ENCODE results near the gene RBM26. TPM values are rescaled to one million over a fixed set of nuclear protein-coding genes. Genes with fewer than 3 reads are reported as not detected.
A peak's percentile ranks its signal among the peaks of the same experiment; 100 is the strongest.

Gene RBM26
- polyA plus RNA-seq, 3 donors: 3.5 to 25.3 (median 5.0) TPM

- no peak overlapping the region for H3K9ac ChIP-seq (ENCODE audit: insufficient read depth, low read length, poor library complexity, severe bottlenecking)
Measured at GRCh38 chr13:79451500-79451962, 45.5 kb upstream of the RBM26 start.

GRCh38 chr13:79450110-79450509 is 44.1 kb upstream of the RBM26 start:
- Mint-ChIP-seq H3K4me3 (no peak overlapping the region), H3K36me3 (no peaks in the 10 kb centered on the region), H3K4me1 (peaks cover 4% of the 10 kb centered on the region), H3K27ac (no peak overlapping the region), H3K9me3 (peaks cover 0 to 6% (median 5%) of the 10 kb centered on the region in 7 donors), H3K27me3 (ENCODE audit: low read depth in 3 of 3) (peaks cover 16 to 29% (median 20%) of the 10 kb centered on the region in 3 donors)
- no peak for DNase-seq
- TF ChIP-seq, protein P1, sequence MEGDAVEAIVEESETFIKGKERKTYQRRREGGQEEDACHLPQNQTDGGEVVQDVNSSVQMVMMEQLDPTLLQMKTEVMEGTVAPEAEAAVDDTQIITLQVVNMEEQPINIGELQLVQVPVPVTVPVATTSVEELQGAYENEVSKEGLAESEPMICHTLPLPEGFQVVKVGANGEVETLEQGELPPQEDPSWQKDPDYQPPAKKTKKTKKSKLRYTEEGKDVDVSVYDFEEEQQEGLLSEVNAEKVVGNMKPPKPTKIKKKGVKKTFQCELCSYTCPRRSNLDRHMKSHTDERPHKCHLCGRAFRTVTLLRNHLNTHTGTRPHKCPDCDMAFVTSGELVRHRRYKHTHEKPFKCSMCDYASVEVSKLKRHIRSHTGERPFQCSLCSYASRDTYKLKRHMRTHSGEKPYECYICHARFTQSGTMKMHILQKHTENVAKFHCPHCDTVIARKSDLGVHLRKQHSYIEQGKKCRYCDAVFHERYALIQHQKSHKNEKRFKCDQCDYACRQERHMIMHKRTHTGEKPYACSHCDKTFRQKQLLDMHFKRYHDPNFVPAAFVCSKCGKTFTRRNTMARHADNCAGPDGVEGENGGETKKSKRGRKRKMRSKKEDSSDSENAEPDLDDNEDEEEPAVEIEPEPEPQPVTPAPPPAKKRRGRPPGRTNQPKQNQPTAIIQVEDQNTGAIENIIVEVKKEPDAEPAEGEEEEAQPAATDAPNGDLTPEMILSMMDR (IDR thresholded peaks at IDR 0.05): no peak
- WGBS (ENCODE audit: insufficient coverage): no CpG with 5 or more reads among the region's 4 CpGs
- H3K27me3 ChIP-seq (ENCODE audit: control insufficient read depth in 2 of 2, insufficient read depth in 2 of 2, low read length in 2 of 2): peaks cover 9 to 28% of the 10 kb centered on the region in 2 donors
- no peaks in the 10 kb centered on the region for H3K36me3 ChIP-seq (replicated peaks in 1 of 2; ENCODE audit: control insufficient read depth in 1 of 2, insufficient read depth in 2 of 2, low read length in 2 of 2)
- no peak overlapping the region for H3K4me3 ChIP-seq (replicated peaks in 1 of 3; ENCODE audit: low read depth in 2 of 3, low read length in 3 of 3)
- H4K20me1 ChIP-seq (ENCODE audit: insufficient read depth, low read length): no peaks in the 10 kb centered on the region
- H3K9ac ChIP-seq (ENCODE audit: insufficient read depth, low read length, poor library complexity, severe bottlenecking): no peak overlapping the region
- H3K79me2 ChIP-seq (ENCODE audit: insufficient read depth, low read length): no peaks in the 10 kb centered on the region
- H2AFZ ChIP-seq (ENCODE audit: insufficient read depth, low read depth, low read length, poor library complexity, severe bottlenecking): no peak overlapping the region
- no peak overlapping the region for H3K27ac ChIP-seq (ENCODE audit: low read depth in 1 of 2, low read length in 2 of 2)
- no peaks in the 10 kb centered on the region for H3K4me1 ChIP-seq (ENCODE audit: control insufficient read depth in 1 of 2, insufficient read depth in 2 of 2, low read length in 2 of 2)
- no peak overlapping the region for H3K4me2 ChIP-seq (replicated peaks; ENCODE audit: extremely low read depth, low read length, poor library complexity, severe bottlenecking)
- no peaks in the 10 kb centered on the region for H3K9me3 ChIP-seq (replicated peaks in 1 of 2; ENCODE audit: control insufficient read depth in 1 of 2, insufficient read depth in 1 of 2, low read length in 2 of 2)
- intact Hi-C loops (cut with micrococcal nuclease): no loop called here

More at GRCh38 chr13:79451500-79451962, 45.5 kb upstream of the RBM26 start:
- Histone ChIP-seq H3K27ac (ENCODE audit: low read depth in 1 of 2, low read length in 2 of 2) (no peak overlapping the region), H3K36me3 (replicated peaks in 1 of 2; ENCODE audit: control insufficient read depth in 1 of 2, insufficient read depth in 2 of 2, low read length in 2 of 2) (no peaks in the 10 kb centered on the region), H3K4me1 (ENCODE audit: control insufficient read depth in 1 of 2, insufficient read depth in 2 of 2, low read length in 2 of 2) (no peaks in the 10 kb centered on the region), H3K4me3 (replicated peaks in 1 of 3; ENCODE audit: low read depth in 2 of 3, low read length in 3 of 3) (no peak overlapping the region), H3K4me2 (replicated peaks; ENCODE audit: extremely low read depth, low read length, poor library complexity, severe bottlenecking) (no peak overlapping the region), H2AFZ (ENCODE audit: insufficient read depth, low read depth, low read length, poor library complexity, severe bottlenecking) (no peak overlapping the region), H3K9me3 (replicated peaks in 1 of 2; ENCODE audit: control insufficient read depth in 1 of 2, insufficient read depth in 1 of 2, low read length in 2 of 2) (no peaks in the 10 kb centered on the region), H4K20me1 (ENCODE audit: insufficient read depth, low read length) (no peaks in the 10 kb centered on the region), H3K27me3 (ENCODE audit: control insufficient read depth in 2 of 2, insufficient read depth in 2 of 2, low read length in 2 of 2) (peaks cover 12 to 25% of the 10 kb centered on the region in 2 donors), H3K79me2 (ENCODE audit: insufficient read depth, low read length) (no peaks in the 10 kb centered on the region)
- H3K27ac Mint-ChIP-seq: no peak overlapping the region
- no peaks in the 10 kb centered on the region for H3K36me3 Mint-ChIP-seq
- TF ChIP-seq, protein P1 (IDR thresholded peaks at IDR 0.05): no peak
- peaks cover 4% of the 10 kb centered on the region for H3K4me1 Mint-ChIP-seq
- intact Hi-C loops (cut with micrococcal nuclease): no loop called here
- 0% methylated on average over 1 of the region's 3 CpGs for WGBS (ENCODE audit: insufficient coverage)
- no peak overlapping the region for H3K4me3 Mint-ChIP-seq
- H3K27me3 Mint-ChIP-seq (ENCODE audit: low read depth in 3 of 3): peaks cover 14 to 33% (median 15%) of the 10 kb centered on the region in 3 donors
- DNase-seq: peak in 1 of 3 donors; percentile 57
- H3K9me3 Mint-ChIP-seq: peaks cover 0 to 6% (median 5%) of the 10 kb centered on the region in 7 donors

All from CD14-positive monocyte (primary cell).